Right ventricle myocardium superior (tissue), 1 donor: ENCODE data around the gene HECTD1. TPM values are rescaled to one million over a fixed set of nuclear protein-coding genes. Genes with fewer than 3 reads are reported as not detected.

Experiments
- ATAC-seq: fragments of 200-7000 bp; cut with Tn5 transposase; one replicate; pipeline ENCODE4 v1.9.1; 2020; ENCODE audit warnings: mild to moderate bottlenecking; ENCODE audit not compliant: poor library complexity
- DNase-seq: peaks from one replicate; pipeline ENCODE4 v3.0.0-alpha.2; 2020
- intact Hi-C: fragments of 100-400 bp; cut with DNase I; formaldehyde crosslinking; loops from one replicate; pipeline ENCODE4 v1.11.2; 2022
- total RNA-seq: library from RNA; stranded (reverse); fragmentation: NEBNext Ultra II Directional; extraction: Animal tissue kit (Norgen Biotek cat#: 25700); gene quantifications from one replicate; pipeline ENCODE4 v1.2.1, GENCODE V29; 2021
- donor health status: DM: no; HTN: yes; CAD: no; lungs with severe emphysema.

Gene HECTD1
- total RNA-seq, 1 donor from 2014 or later: 145 TPM

DNA sequence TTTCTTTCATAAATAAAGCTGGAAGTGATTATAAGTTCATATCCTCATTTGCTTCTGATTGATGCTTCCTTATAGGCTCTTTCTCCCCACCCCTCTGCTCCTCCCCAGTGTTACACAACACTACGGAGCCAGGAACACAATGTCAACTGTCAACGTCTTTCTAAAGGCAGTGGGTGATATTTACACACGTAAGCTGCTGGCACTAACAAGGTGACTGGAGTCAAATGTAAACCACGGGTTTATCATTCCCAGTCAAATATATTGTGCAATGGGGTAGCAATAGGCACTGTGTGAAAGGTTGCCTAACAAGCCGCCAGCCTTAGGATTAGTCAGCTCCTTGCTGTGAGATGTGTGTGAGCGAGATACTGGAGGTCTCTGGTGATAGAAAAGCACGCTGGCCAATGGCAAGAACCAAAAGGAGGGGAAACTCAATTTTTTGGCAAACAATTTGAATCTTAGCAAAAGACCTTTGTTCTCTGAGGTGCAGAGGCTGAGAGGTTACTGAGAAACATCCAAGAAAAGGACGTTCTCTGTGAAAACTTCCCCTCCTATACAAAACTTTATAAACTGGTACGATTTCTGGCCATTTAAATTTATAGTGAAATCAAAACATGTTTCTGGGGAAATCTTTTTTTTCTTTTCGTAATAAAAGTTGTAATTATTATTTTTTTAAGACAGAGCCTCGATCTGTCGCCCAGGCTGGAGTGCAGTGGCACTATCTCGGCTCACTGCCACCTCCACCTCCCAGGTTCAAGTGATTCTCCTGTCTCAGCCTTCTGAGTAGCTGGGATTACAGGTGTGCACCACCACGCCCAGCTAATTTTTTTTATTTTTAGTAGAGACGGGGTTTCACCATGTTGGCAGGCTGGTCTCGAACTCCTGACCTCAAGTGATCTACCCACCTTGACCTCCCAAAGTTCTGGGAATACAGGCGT, 22.3 kb upstream of the HECTD1 start:
- ATAC-seq (peak; percentile 98), DNase-seq (peak; percentile 54)
- intact Hi-C loops: no loop called here

- intact Hi-C loops: no loop called here
- peak; percentile 42 for ATAC-seq
- no peak for DNase-seq
Observed at GRCh38 chr14:31229009-31229408, 21.4 kb upstream of the HECTD1 start.

GRCh38 chr14:31228533-31228932, 20.9 kb upstream of the HECTD1 start:
- DNase-seq (no peak), ATAC-seq (no peak)
- intact Hi-C loops: no loop called here

DNA sequence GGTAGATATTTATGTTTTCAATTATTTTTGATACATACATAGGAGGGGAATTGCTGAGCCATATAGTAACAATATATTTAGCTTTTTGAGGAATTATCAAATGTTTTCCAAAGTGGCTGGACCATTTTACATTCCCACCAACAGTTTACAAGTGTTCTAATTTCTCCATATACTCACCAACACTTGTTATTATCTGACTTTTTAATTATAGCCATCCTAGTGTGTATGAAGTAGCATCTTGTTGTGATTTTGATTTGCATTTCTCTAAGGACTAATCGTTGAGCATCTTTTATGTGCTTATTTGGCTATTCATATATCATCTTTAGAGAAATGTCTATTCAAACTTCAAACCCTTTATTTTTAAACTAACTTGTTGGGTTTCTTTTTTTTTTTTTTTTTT, 17.2 kb upstream of the HECTD1 start:
- DNase-seq (no peak), ATAC-seq (no peak)
- intact Hi-C loops: no loop called here

GRCh38 chr14:31223331-31223730, 15.7 kb upstream of the HECTD1 start:
- intact Hi-C loops: no loop called here
- no peak for DNase-seq
- no peak for ATAC-seq

- intact Hi-C loops: no loop called here
- no peak for DNase-seq
- ATAC-seq: no peak
Observed at GRCh38 chr14:31222834-31223233, 15.2 kb upstream of the HECTD1 start.

DNA sequence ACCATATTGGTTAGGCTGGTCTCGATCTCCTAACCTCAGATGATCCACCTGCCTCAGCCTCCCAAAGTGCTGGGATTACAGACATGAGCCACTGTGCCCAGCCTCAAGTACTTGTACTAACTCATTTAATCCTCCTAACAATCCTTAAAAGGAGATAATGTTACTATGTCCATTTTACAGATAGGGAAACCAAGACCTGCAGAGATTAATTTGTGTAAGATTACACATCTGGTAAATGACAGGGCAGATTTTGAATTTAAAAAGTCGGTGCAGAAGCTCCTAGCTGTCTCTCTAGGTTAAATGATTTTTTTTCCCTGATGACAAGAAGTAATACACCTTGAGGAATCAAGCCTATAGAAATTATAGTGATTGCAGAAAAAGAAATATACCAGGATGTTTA, 13.7 kb upstream of the HECTD1 start:
- intact Hi-C loops: no loop called here
- ATAC-seq (no peak), DNase-seq (no peak)

DNA sequence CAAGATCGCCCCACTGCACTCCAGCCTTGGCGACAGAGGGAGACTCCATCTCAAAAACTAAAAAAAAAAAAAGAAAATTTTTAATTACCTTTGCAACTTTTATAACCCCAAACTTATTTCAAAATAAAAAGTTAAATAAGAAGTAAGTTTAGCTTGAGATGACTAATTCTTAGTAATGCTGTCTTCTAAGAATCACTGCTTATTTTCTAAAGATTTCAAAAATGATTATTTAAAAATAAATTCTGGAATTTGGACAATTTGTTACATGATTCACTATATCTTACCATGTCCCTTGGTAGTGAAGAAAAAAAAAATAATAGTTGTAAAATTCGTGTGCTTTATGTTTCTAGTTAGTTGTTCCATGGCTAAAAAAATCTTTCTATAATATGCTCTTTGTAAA, 11.6 kb upstream of the HECTD1 start:
- intact Hi-C loops: no loop called here
- ATAC-seq: no peak

DNA sequence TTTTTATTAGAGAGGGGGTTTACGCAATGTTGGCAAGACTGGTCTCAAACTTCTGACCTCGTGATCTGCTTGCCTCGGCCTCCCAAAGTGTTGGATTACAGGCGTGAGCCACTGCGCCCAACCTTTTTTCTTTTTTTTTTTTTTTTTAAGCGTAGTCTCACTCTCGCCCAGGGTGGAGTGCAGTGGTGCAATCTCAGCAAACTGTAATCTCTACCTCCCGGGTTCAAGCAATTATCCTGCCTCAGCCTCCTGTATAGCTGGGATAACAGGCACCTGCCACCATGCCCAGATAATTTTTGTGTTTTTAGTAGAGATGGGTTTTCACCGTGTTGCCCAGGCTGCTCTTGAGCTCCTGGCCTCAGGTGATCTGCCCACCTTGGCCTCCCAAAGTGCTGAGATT, 8.8 kb upstream of the HECTD1 start:
- ATAC-seq (no peak), DNase-seq (no peak)
- intact Hi-C loops: no loop called here

More for the DNA sequence above, 11.6 kb upstream of the HECTD1 start:
- no peak for DNase-seq

GRCh38 chr14:31212893-31213292, 5.3 kb upstream of the HECTD1 start:
- intact Hi-C loops: no loop called here
- DNase-seq: no peak
- no peak for ATAC-seq

DNA sequence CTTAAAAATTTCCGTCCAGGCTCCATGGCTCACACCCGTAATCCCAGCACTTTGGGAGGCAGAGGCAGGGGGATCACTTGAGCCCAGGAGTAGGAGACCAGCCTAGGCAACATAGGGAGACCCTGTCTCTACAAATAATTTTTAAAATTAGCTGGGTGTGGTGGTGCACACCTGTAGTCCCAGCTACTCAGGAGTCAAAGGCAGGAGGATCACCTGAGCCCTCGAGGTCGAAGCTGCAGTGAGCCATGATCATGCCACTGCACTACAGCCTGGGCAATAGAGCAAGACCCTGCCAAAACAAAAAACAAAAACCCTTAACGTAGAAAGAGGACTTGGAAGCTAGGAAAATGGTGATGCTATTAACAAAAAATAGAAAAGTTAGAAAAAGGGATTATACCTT, 2.0 kb upstream of the HECTD1 start:
- ATAC-seq (no peak), DNase-seq (no peak)
- intact Hi-C loops: no loop called here

DNA sequence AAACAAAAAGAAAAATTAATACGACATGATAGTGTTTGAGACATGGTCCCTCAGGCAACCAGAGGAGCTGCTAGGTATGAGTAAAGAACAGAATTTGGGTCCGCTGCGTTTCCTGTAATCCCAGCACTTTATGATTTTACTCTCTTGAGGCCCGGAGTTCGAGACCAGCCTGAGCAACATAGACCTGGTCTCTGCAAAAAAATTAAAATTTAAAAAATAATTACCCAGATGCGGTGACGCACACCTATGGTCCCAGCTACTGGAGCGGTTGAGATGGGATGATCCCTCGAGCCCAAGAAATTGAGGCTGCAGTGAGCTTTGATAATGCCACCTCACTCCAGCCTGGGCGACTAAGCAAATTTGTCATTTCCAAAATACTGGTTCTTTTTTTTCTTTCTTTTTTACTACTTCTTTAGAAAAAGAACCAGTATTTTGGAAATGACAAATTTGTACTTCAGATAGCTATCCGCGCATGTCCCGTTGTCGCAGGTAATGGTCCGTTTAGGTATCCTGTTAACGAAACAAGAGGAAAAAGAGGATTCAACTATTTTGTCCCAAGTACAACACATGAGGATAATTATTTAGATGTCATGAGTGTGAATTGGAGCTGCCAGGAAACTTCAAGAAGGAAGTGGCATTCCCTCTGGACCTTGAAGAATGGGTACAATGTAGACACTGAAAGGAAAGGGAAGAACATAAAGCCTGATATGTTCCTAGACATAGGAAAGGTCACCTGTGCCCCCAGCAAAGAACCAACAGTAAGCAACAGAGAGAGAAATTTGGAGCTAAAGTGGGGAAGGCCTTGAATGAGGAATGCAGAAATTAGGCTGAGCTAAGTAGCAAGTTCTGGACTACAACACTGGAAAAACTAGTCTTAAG, 1.2 kb upstream of the HECTD1 start:
- no peak for ATAC-seq
- intact Hi-C loops: no loop called here
- no peak for DNase-seq

DNA sequence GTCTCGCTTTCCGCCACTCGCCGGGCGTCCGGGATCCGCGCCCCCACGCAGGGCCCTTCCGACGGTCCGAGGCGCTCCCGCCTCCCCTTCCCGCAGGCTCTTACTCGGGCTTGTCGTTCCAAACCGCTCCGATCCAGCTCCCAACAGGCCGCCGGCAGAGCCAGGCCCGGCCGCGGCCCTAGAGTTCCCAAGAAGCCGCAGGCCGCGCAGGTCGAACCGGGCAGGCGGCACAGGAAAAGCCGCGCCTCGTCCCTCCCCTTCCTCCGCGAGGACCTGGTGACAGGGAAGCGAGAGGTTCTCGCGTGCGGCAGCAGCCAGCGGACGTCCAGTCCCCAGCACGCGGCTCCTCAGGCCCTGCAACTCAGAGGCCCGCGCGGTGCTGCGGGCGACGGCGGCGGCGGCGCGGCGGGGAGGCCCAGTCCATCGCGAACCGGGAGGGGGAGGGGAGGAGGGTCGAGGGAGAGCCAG, 272 bp downstream of the HECTD1 start:
- DNase-seq (no peak), ATAC-seq (peak; percentile 73)
- intact Hi-C loops: no loop called here

DNA sequence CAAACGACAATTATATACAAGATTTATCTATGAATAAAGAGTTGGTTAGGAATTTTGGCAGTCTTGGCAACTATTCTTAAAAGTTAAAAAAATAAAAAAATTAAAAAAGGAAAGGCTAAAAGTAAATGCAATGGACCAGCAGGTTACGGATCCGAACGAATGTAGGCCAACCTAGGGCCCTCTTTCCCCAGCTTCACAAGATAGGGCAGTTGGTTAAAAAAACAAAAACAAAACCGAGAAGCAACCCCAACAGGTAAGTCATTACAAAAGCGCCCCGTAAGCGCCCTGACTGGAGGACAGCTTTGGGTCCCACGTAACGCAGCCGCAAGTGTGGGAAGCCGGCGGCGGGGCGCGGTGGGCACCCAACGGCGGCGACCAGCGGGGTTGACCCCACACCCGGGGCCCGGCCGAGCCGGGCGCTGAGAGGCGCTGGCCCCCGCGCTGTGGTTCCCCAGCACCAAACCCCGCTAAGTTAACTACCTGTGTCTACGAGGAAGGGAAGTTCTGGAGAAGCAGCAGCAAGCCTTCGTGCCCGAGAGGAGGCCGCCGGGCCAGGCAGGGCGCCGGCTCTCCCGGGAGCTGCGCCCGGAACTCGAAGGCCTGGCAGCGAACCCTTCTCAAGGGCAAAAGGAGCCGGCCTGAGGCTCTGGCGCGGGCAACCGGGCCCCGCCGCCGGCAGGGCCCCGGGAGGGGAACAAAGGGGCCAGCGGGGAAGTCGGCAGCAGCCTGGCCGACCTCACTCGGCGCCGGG, 882 bp downstream of the HECTD1 start:
- DNase-seq: peak; percentile 61
- ATAC-seq: peak; percentile 46
- intact Hi-C loops: no loop called here

- ATAC-seq: no peak
- intact Hi-C loops: no loop called here
Observed at GRCh38 chr14:31205681-31206535, 1.7 kb downstream of the HECTD1 start.

DNA sequence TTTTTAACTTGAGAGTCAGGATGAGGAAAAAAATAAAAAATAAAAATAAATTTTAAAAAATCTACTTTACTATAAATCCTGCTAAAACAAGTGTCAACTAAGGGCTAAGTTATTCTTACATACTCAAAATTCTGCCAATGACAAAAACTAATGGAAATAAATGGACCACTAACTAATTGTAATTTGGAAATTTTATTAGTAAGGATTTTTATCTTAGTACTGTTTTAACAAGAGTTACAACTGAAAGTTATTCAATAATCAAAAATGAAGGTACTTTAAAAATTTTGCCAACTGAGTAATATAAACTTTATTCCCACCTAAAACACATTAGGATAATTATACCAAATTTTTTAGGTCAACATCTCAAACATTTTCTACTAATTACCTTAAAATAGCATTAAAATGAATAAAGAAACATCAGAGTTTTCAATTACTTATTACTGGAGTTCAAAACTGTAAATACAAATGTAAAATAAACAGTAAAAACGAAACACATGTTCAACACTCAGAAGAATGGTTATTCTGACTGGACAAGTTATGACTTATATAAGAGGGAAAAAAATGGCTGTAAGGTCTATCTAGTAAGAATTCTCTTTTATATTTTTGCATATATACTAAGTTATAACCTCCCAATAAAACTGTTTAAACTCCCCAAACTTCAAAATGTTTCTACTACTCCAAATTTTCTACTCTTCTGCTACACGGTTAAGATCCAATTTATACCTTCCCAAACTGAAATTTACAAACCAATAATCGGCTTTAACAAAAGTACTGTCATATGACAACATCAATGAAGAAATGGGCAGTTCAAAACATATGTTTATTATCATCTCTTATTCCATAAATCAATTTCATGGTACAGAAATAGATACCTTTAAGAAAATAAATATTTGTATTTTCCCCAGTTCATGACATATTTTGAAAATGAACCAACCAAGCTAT, 2.7 kb downstream of the HECTD1 start:
- DNase-seq (no peak), ATAC-seq (no peak)
- intact Hi-C loops: no loop called here

More at GRCh38 chr14:31205681-31206535, 1.7 kb downstream of the HECTD1 start:
- DNase-seq: no peak
